NCI-H1436 treated with DMSO at 0.1 percent for 48 hours (cell line): Measurements from ENCODE around the gene RNF8.
A peak's percentile ranks its signal among the peaks of the same experiment; 100 is the strongest.
"Not testable (repeated sequence)": the region's sequence is repeated elsewhere in the genome, so short reads cannot be mapped to it uniquely, and the experiment has no call there.

Source experiments
- DNase-seq: peaks from one replicate; lab custom pipeline; 2025; lab: John Stamatoyannopoulos, UW

Gene RNF8

GRCh38 chr6:37353761-37354525 lies at the start of gene RNF8:
RNF8 (plus strand) TSS chr6:37353983; CDS start chr6:37354165, 182 bp downstream.
- peak; percentile 13 for DNase-seq

GRCh38 chr6:37304766-37305165 lies 49.0 kb upstream of the RNF8 start:
- DNase-seq = no peak

GRCh38 chr6:37305841-37306425 lies 47.9 kb upstream of the RNF8 start:
- DNase-seq = no peak

GRCh38 chr6:37306624-37307222 lies 47.1 kb upstream of the RNF8 start:
- no peak for DNase-seq

GRCh38 chr6:37307484-37307883 lies 46.3 kb upstream of the RNF8 start:
- not testable (repeated sequence) for DNase-seq

- peak; percentile 61 for DNase-seq
Measured at GRCh38 chr6:37308069-37308815, 45.5 kb upstream of the RNF8 start.

- no peak for DNase-seq
Measured at GRCh38 chr6:37309046-37309445, 44.7 kb upstream of the RNF8 start.

GRCh38 chr6:37309692-37310091 lies 44.1 kb upstream of the RNF8 start:
- DNase-seq = no peak

- no peak for DNase-seq
Measured at GRCh38 chr6:37310966-37311365, 42.8 kb upstream of the RNF8 start.

- no peak for DNase-seq
Measured at GRCh38 chr6:37311741-37312473, 41.9 kb upstream of the RNF8 start.

GRCh38 chr6:37313723-37314486 lies 39.9 kb upstream of the RNF8 start:
- no peak for DNase-seq

- DNase-seq = no peak
Measured at GRCh38 chr6:37314487-37315156, 39.2 kb upstream of the RNF8 start.

GRCh38 chr6:37315157-37315515 lies 38.6 kb upstream of the RNF8 start:
- DNase-seq = no peak

GRCh38 chr6:37316071-37316470 lies 37.7 kb upstream of the RNF8 start:
- no peak for DNase-seq

GRCh38 chr6:37317312-37318038 lies 36.3 kb upstream of the RNF8 start:
- no peak for DNase-seq

GRCh38 chr6:37319156-37319555 lies 34.6 kb upstream of the RNF8 start:
- DNase-seq = no peak

- DNase-seq = no peak
Measured at GRCh38 chr6:37319856-37320480, 33.8 kb upstream of the RNF8 start.

- no peak for DNase-seq
Measured at GRCh38 chr6:37320646-37321045, 33.1 kb upstream of the RNF8 start.

GRCh38 chr6:37321101-37321500 lies 32.7 kb upstream of the RNF8 start:
- DNase-seq = no peak
